ENCODE data around the gene MGAT5B.
"Not testable (repeated sequence)": the region's sequence is repeated elsewhere in the genome, so short reads cannot be mapped to it uniquely, and the experiment has no call there.

MGAT5B gene

DNA sequence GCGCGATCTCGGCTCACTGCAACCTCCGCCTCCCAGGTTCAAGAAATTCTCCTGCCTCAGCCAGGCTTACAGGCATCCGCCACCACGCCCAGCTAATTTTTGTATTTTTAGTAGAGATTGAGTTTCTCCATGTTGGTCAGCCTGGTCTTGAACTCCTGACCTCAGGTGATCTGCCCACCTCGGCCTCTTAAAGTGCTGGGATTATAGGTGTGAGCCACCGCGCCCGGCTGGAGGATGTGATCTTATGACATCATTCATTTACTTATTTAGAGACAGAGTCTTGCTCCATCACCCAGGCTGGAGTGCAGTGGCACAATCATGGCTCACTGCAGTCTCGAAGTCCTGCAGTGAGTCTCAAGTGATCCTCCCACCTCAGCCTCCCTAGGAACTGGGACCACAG, 19.0 kb upstream of the MGAT5B start:
- not testable (repeated sequence) for DNase-seq

DNA sequence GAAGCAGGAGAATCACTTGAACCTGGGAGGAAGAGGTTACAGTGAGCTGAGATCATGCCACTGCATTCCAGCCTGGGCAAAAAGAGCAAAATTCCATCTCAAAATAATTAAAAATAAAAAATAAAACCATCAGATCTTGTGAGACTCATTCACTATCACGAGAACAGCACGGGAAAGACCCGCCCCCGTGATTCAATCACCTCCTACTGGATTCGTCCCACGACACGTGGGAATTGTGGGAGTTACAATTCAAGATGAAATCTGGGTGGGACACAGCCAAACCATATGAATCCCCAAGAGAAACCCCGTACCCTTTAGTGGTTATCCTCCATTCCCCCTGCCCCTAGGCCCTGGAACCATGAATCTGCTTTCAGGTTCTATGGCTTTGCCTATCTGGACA, 15.4 kb upstream of the MGAT5B start:
- DNase-seq = no peak

DNA sequence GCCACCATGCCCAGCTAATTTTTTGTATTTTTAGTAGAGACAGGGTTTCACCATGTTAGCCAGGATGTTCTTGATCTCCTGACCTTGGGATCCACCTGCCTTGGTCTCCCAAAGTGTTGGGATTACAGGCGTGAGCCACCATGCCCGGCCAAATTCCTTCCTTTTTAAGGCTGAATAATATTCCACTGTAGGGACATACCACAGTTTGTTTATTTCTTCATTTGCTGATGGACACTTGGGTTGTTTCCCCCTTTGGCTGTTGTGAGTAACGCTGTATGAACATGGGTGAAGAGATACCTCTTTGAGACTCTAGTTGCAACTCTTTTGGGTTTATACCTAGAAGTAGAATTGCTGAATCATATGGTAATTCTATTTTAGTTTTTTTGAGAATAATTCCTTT, 13.1 kb upstream of the MGAT5B start:
- DNase-seq = no peak

DNA sequence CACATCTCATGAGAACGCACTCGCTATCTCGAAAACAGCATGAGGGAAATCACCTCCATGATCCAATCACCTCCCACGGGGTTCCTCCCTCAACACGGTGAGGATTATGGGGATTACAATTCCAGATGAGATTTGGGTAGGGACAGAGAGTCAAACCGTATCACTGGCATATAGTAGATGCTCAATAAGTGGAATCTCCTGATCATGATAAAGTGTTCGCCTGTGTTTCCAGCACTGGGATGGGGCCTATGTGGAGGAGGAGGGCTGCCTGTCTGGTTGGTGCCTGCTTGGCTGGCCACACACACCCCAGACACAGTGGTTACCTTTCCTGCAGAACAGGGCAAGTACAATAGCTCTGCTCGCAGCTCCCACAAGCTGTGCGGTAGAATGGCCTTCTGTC, 6.1 kb upstream of the MGAT5B start:
- DNase-seq = no peak

DNA sequence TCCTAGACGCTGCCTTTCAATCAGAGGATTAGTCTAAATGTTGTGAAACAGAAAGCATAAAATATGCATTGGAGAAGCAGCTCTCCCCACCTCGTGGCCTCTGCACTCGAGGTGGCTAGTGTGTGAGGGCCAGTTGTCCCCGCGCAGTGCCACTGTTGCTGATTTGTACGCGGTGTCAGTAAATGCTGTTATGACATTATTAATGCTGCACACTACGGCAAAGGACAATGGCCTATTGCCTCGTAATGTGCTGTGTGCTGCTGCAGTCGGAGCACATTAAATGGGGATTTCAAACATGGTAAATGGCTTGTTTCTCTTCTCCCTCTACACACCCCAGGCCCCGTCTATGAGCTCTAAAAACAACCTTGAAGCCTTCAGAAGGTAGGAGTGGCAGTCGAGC, 5.7 kb upstream of the MGAT5B start:
- no peak for DNase-seq

DNA sequence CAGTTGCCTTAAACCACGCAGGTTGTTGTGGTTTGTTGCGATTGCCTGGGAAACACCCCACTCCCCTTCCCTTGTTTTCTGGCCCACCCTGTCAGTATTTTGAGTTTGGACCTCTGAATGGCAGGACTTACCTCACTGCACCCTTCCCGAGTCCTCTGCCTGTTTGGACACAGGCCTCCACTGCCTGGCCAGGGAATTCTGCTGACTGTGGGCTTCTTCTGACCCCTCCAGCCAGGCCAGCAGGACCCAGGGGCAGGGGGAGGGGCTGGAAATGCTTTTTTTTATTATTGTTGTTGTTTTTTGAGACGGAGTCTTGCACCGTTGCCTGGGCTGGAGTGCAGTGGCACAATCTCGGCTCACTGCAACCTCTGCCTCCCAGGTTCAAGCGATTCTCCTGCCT, 4.2 kb upstream of the MGAT5B start:
- no peak for DNase-seq

DNA sequence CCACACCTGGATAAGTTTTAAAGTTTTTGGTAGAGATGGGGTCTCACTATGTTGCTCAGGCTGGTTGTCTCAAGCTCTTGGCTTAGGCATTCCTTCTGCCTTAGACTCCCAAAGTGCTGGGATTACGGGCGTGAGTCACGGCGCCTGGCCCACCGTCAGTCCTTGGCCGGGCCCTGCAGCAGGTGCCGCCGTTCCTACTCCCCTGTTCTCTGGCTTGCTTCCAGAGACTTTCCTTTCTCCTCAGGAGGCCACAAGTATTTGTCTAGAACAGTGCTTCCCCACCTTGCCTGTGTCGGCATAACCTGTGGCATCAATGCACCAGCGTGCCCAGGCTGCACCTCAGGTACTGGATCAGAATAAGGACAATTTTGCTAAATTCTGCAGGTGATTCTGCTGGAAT, 3.0 kb upstream of the MGAT5B start:
- DNase-seq = no peak

DNA sequence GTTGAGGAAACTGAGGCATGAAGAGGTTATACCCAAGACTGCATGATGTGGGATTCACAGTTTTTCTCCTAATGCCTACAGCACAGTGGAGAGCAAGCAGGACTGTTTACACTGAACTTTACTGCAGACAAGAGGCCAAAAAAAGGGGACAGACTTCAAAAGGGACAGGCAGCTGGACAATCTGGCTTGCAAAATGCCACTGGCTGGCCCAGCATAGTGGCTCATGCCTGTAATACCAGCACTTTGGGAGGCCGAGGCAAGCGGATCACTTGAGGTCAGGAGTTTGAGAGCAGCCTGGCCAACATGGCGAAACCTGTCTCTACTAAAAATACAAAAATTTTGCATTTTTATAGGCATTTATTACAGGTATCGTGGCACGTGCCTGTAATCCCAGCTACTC, 2.0 kb upstream of the MGAT5B start:
- DNase-seq = no peak

DNA sequence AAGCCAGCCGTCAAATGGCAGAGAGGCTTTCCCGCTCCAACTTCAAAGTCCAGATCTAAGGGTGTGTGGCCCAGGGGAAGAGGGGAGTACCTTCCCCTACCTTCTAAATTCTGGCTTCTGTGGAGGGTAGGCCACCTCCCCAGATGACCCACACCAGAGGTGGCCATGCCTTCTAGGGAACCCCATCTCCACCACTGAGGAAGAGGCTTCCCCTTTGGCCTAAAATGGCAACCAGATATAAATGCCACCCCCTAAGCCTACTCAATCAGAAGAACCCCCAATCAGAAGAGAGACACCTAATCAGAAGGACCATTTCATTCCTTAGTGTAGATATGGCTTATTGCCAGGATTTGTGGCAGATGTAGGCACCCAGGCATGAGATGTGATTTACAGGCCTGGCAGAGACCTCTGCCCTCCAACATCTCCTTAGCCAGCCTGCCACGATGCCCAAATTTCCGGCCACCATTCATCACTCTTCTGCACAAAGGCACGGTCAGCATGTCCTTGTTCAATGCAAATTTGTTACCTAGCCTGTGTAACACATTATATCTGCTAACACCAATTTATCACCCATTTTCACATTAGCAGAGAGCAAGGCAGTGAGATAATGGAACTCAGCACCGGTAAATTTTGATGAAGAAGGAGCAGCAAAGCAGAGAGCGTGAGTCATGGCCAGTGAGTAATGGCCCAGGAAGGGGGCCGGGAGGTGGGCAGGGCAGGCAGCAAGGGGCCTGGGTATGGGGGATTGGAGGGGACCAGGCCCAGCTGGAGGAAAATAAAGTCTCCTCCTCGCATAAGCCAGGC, 1.2 kb upstream of the MGAT5B start:
- no peak for DNase-seq

DNA sequence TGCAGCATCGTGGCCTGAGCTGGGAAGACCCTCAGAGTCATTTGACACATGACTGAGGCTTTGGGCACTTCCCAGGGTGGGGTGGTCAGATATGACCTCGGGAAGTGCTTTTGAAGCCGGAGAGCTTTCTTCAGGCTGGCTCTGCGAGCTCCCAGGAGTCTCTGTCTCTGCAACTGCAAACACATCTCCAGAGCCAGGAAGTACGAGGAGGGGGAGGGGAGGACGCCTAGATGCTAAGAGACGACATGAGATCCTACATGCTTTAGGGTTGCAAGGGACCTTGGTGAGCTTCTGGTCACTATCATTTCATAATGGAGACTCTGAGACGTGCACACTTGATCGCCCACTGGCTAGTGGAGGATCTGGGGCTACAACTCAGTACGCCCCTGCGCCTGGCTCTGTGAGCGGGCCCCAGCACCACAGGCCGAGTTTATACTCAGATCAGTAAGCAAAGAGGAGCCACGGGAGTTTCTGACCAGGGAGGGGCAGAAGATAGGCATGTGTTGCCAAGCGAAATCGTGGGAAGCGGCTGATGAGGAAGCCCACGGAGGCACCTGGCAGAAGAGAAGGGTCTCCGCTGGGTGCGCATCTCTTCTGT, 527 bp upstream of the MGAT5B start:
- no peak for DNase-seq

DNA sequence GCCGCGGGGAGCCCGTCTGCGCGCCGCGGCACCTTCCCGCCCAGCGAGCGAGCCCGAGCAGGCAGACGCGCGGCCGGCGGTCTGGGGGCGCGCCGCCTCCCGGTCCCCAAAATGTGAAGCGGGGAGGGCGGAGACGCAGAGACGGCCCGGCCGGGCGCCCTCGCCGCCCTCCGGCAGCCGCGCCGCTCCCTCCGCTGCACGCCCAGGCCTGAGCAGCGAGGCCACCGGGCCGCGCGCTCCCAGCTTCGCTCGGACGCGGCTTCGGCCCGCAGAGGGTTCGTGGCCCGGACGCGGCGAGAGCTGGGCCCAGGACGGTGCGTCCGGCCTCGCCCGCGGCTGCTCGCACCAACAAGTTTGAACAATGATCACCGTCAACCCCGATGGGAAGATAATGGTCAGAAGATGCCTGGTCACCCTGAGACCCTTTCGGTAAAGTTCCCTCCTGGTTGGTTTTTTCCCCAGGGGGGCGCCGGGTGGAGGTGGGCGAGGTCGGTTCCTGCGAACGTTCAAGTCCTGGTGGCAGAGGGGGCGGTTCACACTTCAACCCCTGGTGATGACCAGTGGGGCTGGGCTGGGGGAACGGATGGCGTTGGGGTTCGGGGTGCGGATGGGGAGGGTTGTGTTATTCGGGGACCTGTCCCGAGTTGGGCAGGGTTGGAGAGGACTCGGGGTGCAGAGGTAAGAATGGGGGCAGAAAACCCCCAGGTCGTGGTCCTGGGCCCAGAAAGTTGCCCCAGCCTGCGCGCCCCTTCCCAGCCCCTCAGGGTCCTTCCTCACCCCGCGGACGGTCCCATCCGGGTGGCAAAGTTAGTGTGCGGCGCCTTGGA, 678 bp downstream of the MGAT5B start:
- DNase-seq = no peak

DNA sequence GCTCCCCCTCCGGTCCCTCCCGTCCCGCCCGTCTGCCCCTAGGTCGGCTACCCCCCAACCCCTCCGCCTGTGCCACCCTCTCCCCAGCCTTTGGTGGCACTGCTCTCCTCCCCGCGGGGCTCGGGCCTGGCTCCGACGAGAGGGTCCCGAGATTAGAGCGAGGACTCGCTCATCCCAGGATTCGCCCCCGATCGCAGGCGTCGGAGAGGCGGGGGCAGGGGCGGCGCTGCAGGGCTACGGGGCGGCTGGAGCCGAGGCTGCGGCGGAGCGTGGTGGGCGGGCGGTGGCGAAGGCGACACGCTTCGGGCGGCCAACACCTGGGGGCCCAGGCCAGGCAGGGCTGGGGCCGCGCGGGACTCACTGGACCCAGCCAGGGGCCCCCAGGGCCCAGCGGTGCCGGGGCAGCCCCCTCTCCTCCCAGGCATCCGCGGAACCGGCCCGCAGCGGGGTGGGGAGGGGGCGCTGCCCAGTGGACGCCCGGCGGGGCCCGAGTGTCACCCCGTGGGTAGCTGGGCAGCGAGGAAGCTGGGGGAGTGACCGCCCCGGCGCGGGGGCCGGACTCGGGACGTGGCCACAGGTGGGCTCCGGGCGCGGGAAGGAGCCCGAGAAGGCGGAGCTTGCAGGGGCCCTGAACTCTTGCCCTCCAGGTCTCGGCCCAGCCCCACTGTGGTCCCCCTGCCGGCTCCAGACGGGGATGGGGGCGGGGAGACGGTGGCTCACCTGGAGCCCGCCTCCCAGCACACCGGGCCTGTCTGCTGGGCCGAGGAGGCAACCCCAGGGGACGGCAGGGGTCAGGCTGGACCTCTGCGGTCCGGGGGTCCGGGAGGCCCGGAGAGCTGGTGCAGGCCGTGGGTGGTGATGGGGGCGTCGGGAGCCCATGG, 1.5 kb downstream of the MGAT5B start:
- DNase-seq = no peak

DNA sequence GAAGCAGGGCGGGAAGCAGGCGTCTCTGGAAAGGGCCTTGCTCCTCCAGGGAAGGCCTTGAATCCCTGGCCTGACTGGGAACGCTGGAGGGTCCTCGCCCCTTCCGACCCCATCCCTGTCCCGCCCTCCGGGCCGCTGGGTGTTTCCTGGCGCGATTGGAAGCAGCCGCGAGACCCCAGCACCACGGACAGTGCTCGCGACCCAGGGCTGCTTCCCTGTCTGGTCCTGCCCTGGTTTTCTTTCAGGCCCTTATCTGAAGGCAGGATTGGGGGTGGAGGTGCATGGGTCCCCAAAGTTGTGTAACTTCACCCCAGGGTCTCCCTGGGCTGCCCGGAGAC, 2.1 kb downstream of the MGAT5B start:
- DNase-seq = no peak

DNA sequence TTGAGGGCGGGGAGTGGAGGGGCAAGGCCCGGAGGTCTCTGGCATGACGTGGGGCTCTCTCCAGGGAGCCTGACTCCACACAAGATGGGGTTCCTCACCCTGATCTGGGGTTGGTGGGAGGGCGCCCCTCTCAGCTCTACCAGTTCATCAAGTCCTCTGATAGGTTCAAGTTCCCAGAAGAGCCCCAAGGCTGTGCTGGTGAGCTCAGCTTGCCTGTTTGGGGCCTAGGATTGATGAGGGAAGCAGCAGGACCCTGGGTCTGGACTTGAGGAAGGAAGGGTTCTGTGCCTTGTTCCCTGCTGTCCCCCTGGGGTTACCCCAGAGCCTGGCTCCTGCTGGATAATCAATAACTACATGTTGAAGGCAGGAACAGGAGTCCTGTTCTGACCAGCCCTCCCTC, 3.5 kb downstream of the MGAT5B start:
- DNase-seq = no peak

DNA sequence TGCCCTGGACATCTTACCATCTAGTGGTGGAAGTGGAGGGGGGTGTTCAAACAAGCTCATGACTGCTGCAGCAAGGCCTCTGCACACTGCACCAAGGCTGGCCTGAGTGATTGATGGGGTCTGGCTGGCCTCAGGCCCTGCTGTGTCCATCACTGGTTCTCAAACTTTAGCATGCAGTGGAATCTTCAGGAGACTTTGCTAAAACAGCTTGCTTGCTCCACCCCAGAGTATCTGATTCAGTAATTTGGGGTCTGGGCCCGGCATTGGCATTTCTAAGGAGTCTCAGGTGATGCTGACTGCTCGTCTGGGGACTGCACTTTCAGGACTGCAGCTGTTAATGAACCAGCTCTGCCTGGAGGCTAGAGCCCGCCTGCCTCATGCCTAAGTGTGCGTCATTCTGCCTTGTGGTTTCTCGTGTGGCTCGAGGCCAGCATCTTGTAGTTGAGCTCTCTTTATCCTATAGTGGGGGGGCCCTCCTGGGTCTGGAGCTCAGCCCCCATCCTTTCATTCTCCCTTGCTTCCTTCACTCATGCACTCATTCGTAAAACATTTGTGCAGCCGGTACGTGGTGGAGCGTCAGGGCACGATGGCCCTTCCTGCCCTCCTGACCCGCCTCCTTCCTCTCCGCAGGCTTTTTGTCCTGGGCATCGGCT, 4.1 kb downstream of the MGAT5B start:
- DNase-seq = no peak

DNA sequence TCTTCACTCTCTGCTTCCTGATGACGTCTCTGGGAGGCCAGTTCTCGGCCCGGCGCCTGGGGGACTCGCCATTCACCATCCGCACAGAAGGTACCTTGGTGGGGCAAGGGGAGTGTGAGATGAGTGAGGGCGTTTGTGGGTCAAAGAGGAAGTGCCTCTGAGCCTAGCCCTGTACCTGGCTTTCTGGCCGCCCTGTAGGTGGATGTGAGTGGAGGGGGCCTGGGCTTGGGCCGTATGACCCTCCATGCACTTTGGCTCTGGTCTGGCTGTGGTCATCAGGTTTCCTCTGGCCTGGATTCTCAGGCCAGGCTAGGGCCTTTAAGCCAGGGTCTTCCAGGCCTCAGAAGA, 4.6 kb downstream of the MGAT5B start:
- DNase-seq = no peak

DNA sequence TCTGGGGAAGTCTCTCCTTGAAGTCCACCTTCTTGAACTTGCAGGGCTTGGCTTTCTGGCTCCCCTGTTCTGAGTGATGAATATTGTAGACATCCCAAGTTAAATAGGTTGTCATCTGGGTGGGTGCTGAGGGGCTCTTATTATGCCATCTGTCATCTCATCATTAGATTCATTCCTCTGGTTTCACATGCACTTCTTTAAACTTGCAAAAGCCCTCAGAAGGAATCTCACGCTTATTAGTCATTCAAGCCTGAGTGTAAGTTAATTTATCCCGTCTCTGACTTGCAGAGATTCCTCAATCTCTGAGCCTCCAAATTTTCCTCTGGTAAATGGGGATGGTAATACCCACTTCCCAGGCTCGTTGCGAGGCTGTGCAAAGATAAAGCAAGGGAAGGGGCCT, 5.7 kb downstream of the MGAT5B start:
- DNase-seq = no peak

DNA sequence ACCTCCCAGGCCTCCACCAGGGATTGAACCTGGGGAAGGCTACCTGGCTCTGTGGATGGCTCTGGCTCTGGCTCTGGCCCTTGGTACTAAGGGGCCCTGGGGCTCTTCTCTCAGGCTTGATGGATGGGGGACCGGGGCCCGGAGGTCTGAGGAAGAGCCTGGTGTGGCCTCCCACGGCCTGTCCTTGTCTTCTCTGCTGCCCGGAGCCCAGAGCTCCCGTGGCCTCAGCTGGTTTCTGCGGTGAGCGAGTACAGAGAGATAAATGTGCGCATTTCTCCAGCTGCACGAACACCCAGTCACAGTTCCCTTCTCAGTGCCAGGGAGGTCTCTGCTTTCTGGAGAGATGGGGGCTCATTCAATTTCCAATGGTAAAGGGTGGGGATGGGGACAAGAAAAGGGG, 9.2 kb downstream of the MGAT5B start:
- no peak for DNase-seq

DNA sequence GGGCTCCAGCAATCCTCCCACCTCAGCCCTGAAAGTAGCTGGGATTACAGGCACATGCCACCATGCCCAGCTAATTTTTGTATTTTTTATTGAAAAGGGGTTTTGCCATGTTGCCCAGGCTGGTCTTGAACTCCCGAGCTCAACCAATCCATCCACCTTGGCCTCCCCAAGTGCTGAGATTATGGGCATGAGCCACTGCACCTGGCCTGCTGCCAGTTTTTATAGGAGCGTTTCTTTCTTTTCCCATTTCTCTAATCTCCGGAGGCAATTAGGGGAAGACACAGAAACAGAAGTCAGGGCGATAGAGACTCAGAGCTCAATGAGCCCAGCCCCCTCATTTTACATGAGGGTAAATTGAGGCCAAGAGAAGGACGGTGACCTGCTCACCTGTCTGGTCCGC, 10.4 kb downstream of the MGAT5B start:
- no peak for DNase-seq

DNA sequence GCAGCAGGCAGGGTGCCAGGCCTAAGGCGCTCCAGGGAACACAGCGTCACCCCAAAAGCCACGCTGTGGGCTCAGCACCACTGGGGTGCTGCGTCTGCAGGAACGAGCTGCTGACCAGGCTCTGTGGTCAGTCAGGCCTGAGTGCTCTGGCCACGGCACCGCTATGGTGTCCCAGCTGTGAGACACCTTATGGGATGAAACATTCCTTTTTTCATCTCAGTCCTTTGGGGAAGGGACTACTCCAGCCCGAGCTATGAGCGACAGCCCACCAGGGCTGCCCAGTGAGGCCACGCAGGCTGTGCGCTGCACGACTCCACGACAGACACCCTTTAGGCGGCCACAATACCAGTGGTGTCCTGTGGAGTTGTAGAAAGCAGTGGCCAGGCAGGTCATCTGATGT, 11.1 kb downstream of the MGAT5B start:
- DNase-seq = no peak

DNA sequence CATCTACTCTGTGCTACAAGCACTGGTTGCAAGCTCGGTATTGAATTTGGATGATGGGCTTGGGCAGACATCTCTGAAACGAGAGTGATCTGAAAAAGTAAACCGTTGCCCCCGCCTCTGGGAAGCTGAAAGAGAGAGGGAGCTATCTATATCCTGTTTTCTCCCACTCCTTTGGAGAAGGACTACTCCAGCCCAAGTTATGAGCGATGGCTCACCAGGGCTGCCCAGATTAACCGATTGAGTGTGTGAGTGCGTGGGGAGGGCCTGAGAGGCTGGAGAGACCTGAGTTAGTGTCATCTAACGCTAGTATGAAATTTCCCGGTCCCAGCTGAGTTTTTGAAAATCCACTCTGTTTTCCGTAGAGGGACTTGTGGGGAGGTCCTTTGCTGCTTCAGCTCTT, 11.5 kb downstream of the MGAT5B start:
- no peak for DNase-seq

DNA sequence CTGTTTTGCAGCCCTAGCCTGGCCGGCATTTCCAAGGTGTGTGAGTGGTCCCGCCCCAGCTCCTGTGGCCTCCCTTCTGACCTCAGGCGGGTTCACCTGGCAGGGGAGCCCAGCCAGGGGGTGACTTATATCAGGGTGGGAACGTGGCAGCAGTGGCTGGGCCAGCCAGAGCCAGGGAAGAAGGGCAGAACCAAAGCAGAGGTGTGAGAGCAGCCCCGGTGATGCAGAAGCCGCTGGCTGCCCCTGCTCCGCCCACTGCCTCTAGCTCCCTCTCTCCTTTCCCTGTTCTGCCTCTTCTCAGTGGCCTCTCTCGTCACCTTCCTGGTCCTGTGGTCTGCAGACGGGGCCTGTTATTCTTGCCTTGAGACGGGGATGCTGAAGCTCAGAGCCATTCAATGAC, 12.1 kb downstream of the MGAT5B start:
- no peak for DNase-seq

DNA sequence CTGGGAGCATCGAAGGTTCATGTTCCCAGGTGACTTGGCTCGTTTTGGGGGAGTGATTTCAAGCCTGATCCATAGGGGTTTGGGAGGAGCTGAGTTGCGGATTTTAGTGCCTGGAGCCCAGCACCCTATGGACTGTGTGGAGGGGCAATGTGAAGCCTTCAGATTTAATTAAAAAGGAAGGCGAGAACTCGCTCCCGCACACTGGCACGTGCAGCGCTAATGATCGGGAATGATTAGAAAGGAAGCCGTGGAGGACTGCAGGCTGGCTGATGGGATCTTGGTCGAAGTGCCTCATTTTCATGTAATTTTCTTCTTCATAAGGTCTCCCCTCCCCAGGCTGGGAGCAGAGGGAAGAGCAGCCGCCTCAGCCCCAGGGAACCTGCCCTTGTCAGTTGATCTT, 12.8 kb downstream of the MGAT5B start:
- no peak for DNase-seq

Data from NCI-H1694 (cell line).